Endodermal cell (in vitro differentiated cells): Measurements from ENCODE around the gene DTNBP1. TPM values are rescaled to one million over a fixed set of nuclear protein-coding genes. Genes with fewer than 3 reads are reported as not detected.

Source experiments
- DNase-seq: peaks from one replicate; pipeline ENCODE4 v3.0.0-alpha.2; 2017
- H3K27ac ChIP-seq: 2 replicates; pipeline ENCODE4 v1.5.1; 2013; ENCODE audit warnings: mild to moderate bottlenecking, low read depth, low read length, moderate library complexity
- H3K27me3 ChIP-seq: 2 replicates; pipeline ENCODE4 v1.6.1; 2013; ENCODE audit warnings: mild to moderate bottlenecking, low read length, moderate library complexity; ENCODE audit not compliant: insufficient read depth, control insufficient read depth, poor library complexity, severe bottlenecking
- H3K36me3 ChIP-seq: 2 replicates; pipeline ENCODE4 v1.7.0; 2013; ENCODE audit warnings: mild to moderate bottlenecking, low read length, moderate library complexity; ENCODE audit not compliant: control insufficient read depth, insufficient read depth
- H3K4me1 ChIP-seq: one replicate; pipeline ENCODE4 v1.7.0; 2013; ENCODE audit warnings: low read length; ENCODE audit not compliant: control insufficient read depth, insufficient read depth
- H3K4me3 ChIP-seq: 2 replicates; pipeline ENCODE4 v1.5.1; 2013; ENCODE audit warnings: mild to moderate bottlenecking, low read length, moderate library complexity
- H3K9ac ChIP-seq: 2 replicates; pipeline ENCODE4 v1.6.1; 2013; ENCODE audit warnings: mild to moderate bottlenecking, low read length, moderate library complexity; ENCODE audit not compliant: poor library complexity, severe bottlenecking; ENCODE audit errors: extremely low read depth
- H3K9me3 ChIP-seq: 2 replicates; pipeline ENCODE4 v1.6.1; 2013; ENCODE audit warnings: mild to moderate bottlenecking, low read length, moderate library complexity; ENCODE audit not compliant: control insufficient read depth
- H3K27ac Mint-ChIP-seq: 2 replicates; pipeline ENCODE4 v1.8.0; 2020; ENCODE audit warnings: mixed read lengths
- H3K27me3 Mint-ChIP-seq: 2 replicates; pipeline ENCODE4 v1.8.0; 2021; ENCODE audit warnings: mild to moderate bottlenecking, mixed read lengths; ENCODE audit not compliant: insufficient read depth
- H3K36me3 Mint-ChIP-seq: 2 replicates; pipeline ENCODE4 v1.8.0; 2020; ENCODE audit warnings: low read depth, mixed read lengths
- H3K4me1 Mint-ChIP-seq: 2 replicates; pipeline ENCODE4 v1.8.0; 2020; ENCODE audit warnings: mixed read lengths
- H3K4me3 Mint-ChIP-seq: 2 replicates; pipeline ENCODE4 v1.8.0; 2020; ENCODE audit warnings: mild to moderate bottlenecking, moderate library complexity, mixed read lengths
- H3K9me3 Mint-ChIP-seq: 2 replicates; pipeline ENCODE4 v1.8.0; 2020; ENCODE audit warnings: mild to moderate bottlenecking, mixed read lengths
- WGBS, 2 experiments: methylation state at CpG; one replicate each; pipeline versions ENCODE4 v1.1.5 to v1.1.7; 2013; ENCODE audit warnings: missing lambda C conversion rate in 2 of 2, mixed read lengths in 1 of 2; ENCODE audit not compliant: insufficient coverage in 1 of 2, insufficient read length in 1 of 2; 5-methylcytosine and 5-hydroxymethylcytosine counted together
- total RNA-seq, 2 donors: library from RNA; stranded (reverse); fragmentation: NEBNext Ultra II Directional in 1 of 2; extraction: Animal tissue kit (Norgen Biotek cat#: 25700) in 1 of 2; gene quantifications; 2 replicates in 1 of 2; 3 replicates in 1 of 2; pipeline ENCODE4 v1.2.1, GENCODE V29; 2021
- TF ChIP-seq, protein P1 (sequence below): fragments of 200-600 bp; sonication (generic); conservative IDR thresholded peaks from 2 replicates; pipeline ENCODE4 v1.5.0; 2021; ENCODE audit warnings: antibody characterized with exemption, mild to moderate bottlenecking

DTNBP1 gene
- total RNA-seq, 2 donors from 2014 or later = 14.1 to 31.4 TPM

DNA sequence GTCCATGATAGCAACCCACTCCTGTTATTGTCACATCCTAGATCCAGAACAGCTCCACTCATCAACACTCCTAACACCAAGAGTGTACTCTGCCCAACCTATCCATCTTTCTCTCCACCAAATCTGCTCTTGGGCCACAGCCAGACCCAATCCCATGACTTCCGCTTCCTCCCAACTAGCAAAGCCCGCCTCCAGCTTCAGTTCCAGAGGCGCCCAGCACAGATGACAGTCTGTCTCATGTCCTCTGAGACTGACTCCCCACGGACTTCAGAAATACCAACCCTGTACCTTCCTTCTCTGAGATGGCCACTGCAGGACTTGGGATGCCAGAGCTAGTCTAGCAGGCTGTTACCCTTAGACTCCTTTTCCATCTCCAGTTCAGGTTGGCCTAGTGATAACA, 48.6 kb downstream of the DTNBP1 start:
- no peak overlapping the region for H3K27ac ChIP-seq
- Mint-ChIP-seq H3K9me3 (peaks cover 7% of the 10 kb centered on the region), H3K27ac (no peak overlapping the region), H3K4me3 (no peak overlapping the region), H3K27me3 (no peaks in the 10 kb centered on the region), H3K4me1 (peaks cover 12% of the 10 kb centered on the region), H3K36me3 (peaks cover 32% of the 10 kb centered on the region)
- peaks cover 27% of the 10 kb centered on the region for H3K36me3 ChIP-seq
- WGBS, 2 experiments = 88 to 94% methylated on average over 2 to 4 of the region's 4 CpGs
- H3K4me1 ChIP-seq = peaks cover 7% of the 10 kb centered on the region
- no peaks in the 10 kb centered on the region for H3K27me3 ChIP-seq
- H3K9ac ChIP-seq = no peak overlapping the region
- peaks cover 25% of the 10 kb centered on the region for H3K9me3 ChIP-seq
- H3K4me3 ChIP-seq = no peak overlapping the region
- TF ChIP-seq, protein P1, sequence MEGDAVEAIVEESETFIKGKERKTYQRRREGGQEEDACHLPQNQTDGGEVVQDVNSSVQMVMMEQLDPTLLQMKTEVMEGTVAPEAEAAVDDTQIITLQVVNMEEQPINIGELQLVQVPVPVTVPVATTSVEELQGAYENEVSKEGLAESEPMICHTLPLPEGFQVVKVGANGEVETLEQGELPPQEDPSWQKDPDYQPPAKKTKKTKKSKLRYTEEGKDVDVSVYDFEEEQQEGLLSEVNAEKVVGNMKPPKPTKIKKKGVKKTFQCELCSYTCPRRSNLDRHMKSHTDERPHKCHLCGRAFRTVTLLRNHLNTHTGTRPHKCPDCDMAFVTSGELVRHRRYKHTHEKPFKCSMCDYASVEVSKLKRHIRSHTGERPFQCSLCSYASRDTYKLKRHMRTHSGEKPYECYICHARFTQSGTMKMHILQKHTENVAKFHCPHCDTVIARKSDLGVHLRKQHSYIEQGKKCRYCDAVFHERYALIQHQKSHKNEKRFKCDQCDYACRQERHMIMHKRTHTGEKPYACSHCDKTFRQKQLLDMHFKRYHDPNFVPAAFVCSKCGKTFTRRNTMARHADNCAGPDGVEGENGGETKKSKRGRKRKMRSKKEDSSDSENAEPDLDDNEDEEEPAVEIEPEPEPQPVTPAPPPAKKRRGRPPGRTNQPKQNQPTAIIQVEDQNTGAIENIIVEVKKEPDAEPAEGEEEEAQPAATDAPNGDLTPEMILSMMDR = no peak
- DNase-seq = no peak

DNA sequence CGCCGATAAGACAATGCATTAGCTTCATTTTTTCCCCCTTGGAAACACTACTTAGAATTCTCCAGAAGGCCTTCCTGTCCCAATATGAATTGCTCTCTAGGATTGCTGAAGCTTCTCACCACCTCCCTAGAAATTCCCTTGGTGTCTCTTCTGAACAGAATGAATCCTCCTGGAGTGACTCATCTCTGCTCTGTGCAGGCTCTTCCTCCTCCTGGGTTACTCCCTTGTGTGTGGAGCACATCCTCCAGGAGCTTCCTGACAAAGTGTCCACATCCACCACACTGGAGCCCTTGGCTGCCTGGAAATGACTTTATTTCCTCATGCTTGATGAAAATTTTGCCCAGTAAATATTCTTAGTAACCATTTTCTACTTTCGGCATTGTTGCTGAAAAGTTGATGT, 54.4 kb downstream of the DTNBP1 start:
- Mint-ChIP-seq H3K27ac (no peak overlapping the region), H3K9me3 (peaks cover 7% of the 10 kb centered on the region), H3K4me3 (no peak overlapping the region), H3K36me3 (peaks cover 22% of the 10 kb centered on the region), H3K27me3 (no peaks in the 10 kb centered on the region), H3K4me1 (no peaks in the 10 kb centered on the region)
- no peaks in the 10 kb centered on the region for H3K27me3 ChIP-seq
- TF ChIP-seq, protein P1 = no peak
- H3K36me3 ChIP-seq = peaks cover 19% of the 10 kb centered on the region
- no peak for DNase-seq
- H3K9me3 ChIP-seq = peaks cover 25% of the 10 kb centered on the region
- no peak overlapping the region for H3K4me3 ChIP-seq
- H3K9ac ChIP-seq = no peak overlapping the region
- H3K4me1 ChIP-seq = no peaks in the 10 kb centered on the region
- 90 to 98% methylated on average over 2 to 3 of the region's 3 CpGs for WGBS, 2 experiments
- H3K27ac ChIP-seq = no peak overlapping the region

DNA sequence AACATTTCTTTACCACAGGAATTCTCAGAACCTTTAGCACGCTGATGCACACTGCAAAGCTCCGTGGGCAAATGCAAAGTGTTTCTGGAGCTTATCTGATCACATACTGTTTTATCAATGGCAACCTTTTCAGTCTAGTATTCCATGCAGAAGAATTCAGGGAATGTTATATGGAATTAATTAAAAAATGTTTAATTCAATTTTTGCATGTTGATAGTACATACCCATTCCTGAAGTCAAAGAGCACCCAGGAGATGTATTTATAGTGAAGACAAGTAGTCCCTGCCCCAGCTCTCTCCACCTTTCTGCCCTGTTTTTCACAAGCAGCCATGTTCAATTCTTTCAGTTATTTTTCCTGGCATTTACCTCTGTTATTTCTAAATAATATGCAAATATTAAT, 55.2 kb downstream of the DTNBP1 start:
- H3K27me3 Mint-ChIP-seq = no peaks in the 10 kb centered on the region
- DNase-seq = no peak
- peaks cover 22% of the 10 kb centered on the region for H3K36me3 Mint-ChIP-seq
- Histone ChIP-seq H3K27me3 (no peaks in the 10 kb centered on the region), H3K9me3 (peaks cover 24% of the 10 kb centered on the region), H3K9ac (no peak overlapping the region), H3K27ac (no peak overlapping the region), H3K4me1 (no peaks in the 10 kb centered on the region), H3K4me3 (no peak overlapping the region), H3K36me3 (peaks cover 19% of the 10 kb centered on the region)
- peaks cover 7% of the 10 kb centered on the region for H3K9me3 Mint-ChIP-seq
- no peak overlapping the region for H3K4me3 Mint-ChIP-seq
- WGBS, 2 experiments = 67 to 68% methylated on average over 2 of the region's 2 CpGs
- H3K4me1 Mint-ChIP-seq = no peaks in the 10 kb centered on the region
- H3K27ac Mint-ChIP-seq = no peak overlapping the region
- TF ChIP-seq, protein P1 = no peak
